ENCODE results near the gene PCNA. TPM values are rescaled to one million over a fixed set of nuclear protein-coding genes. Genes with fewer than 3 reads are reported as not detected.
A peak's percentile ranks its signal among the peaks of the same experiment; 100 is the strongest.

The PCNA gene
- total RNA-seq, 4 donors from 2014 or later, result 18.3 to 56.7 (median 38.2) TPM

GRCh38 chr20:5118220-5119142 is 1.3 kb downstream of the PCNA start:
- Histone ChIP-seq H3K27me3 (no peaks in the 10 kb centered on the region), H3K27ac (peak overlapping the region; percentile 92 to 97 (median 96)), H3K36me3 (peaks cover 0 to 15% (median 2%) of the 10 kb centered on the region in 4 donors), H3K4me3 (peak overlapping the region; percentile 59 to 84 (median 72)), H3K9me3 (no peaks in the 10 kb centered on the region), H3K4me1 (peaks cover 11 to 30% (median 19%) of the 10 kb centered on the region in 4 donors)
- intact Hi-C loops (cut with DNase I; ENCODE audit: low total_unique reads) (no loop called here), in situ Hi-C loops (cut with MboI; ENCODE audit: low pct_ligation_motif_present in 1 of 4, low pct_unique_long_range_greater_than_20kb in 1 of 4, low sequenced_read_pairs in 3 of 4) (no loop called here)
- WGBS, 2 donors (ENCODE audit: low coverage in 1 of 2), result 5% methylated on average over 2 to 23 of the region's 23 CpGs
- DNase-seq, result no peak
- no peak for TF ChIP-seq POLR2A (IDR thresholded peaks at IDR 0.05)
- TF ChIP-seq EP300 (IDR thresholded peaks at IDR 0.05; ENCODE audit: low read depth), result no peak
- TF ChIP-seq CTCF (IDR thresholded peaks at IDR 0.05), result no peak
- no peak for TF ChIP-seq POLR2AphosphoS5 (IDR thresholded peaks at IDR 0.05)

GRCh38 chr20:5116875-5117274 is 2.9 kb downstream of the PCNA start:
- 60 to 76% methylated on average over 3 of the region's 3 CpGs for WGBS, 2 donors (ENCODE audit: low coverage in 1 of 2)
- no peak overlapping the region for H3K27ac ChIP-seq
- H3K9me3 ChIP-seq, result no peaks in the 10 kb centered on the region
- no peak overlapping the region for H3K4me3 ChIP-seq
- peaks cover 0 to 15% (median 2%) of the 10 kb centered on the region in 4 donors for H3K36me3 ChIP-seq
- H3K27me3 ChIP-seq, result no peaks in the 10 kb centered on the region
- DNase-seq, result no peak
- intact Hi-C loops (cut with DNase I; ENCODE audit: low total_unique reads), result no loop called here
- in situ Hi-C loops (cut with MboI; ENCODE audit: low pct_ligation_motif_present in 1 of 4, low pct_unique_long_range_greater_than_20kb in 1 of 4, low sequenced_read_pairs in 3 of 4), result no loop called here
- peaks cover 13 to 35% (median 24%) of the 10 kb centered on the region in 4 donors for H3K4me1 ChIP-seq
- no peak for TF ChIP-seq EP300 (IDR thresholded peaks at IDR 0.05; ENCODE audit: low read depth)
- TF ChIP-seq CTCF (IDR thresholded peaks at IDR 0.05), result no peak
- no peak for TF ChIP-seq POLR2A (IDR thresholded peaks at IDR 0.05)
- no peak for TF ChIP-seq POLR2AphosphoS5 (IDR thresholded peaks at IDR 0.05)

DNA sequence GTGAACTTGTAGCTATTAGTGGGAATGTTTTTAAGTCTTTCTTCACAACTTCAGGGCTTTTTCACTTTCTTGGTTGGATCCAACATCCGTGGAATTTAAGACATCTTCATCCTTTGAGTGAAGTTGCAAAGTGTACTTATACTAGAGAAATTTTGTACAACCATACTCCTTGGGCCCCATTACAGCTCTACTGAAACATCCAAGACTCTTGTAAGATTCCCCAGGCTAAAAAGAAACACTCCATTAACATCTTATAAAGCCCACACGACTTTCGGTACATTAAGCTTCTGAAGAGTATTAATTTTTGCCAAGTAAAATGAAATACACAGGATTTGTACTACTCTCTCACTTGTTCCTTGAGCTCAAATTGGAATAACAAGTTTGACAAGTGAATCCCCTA is 5.4 kb downstream of the PCNA start:
- Histone ChIP-seq H3K36me3 (peaks cover 0 to 15% (median 5%) of the 10 kb centered on the region in 4 donors), H3K27ac (peak overlapping the region in 2 of 4 donors; percentile 96 to 98), H3K4me1 (peaks cover 13 to 34% (median 25%) of the 10 kb centered on the region in 4 donors), H3K27me3 (no peaks in the 10 kb centered on the region), H3K9me3 (no peaks in the 10 kb centered on the region), H3K4me3 (no peak overlapping the region)
- intact Hi-C loops (cut with DNase I; ENCODE audit: low total_unique reads), result no loop called here
- in situ Hi-C loops (cut with MboI; ENCODE audit: low pct_ligation_motif_present in 1 of 4, low pct_unique_long_range_greater_than_20kb in 1 of 4, low sequenced_read_pairs in 3 of 4), result no loop called here
- TF ChIP-seq CTCF (IDR thresholded peaks at IDR 0.05), result no peak
- no peak for TF ChIP-seq EP300 (IDR thresholded peaks at IDR 0.05; ENCODE audit: low read depth)
- TF ChIP-seq POLR2AphosphoS5 (IDR thresholded peaks at IDR 0.05), result no peak
- TF ChIP-seq POLR2A (IDR thresholded peaks at IDR 0.05), result no peak
- 47 to 61% methylated on average over 3 of the region's 3 CpGs for WGBS, 2 donors (ENCODE audit: low coverage in 1 of 2)
- no peak for DNase-seq

DNA sequence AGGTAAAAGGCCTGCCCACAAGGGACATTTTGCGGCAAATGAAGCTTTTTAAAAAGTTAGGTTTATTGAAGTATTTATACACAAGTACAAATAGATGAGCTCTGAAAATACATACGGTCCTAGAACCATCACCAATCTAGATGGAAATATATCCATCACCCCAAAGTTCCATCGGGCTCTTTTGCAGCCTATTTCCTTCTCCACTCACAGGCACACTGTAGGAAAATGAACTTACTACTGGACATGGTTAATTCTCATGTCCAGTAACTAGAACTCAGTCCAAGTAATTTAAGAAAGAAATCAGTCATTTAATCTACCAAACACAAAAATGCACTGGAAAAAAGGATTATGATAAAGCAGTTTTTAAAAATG is 6.2 kb downstream of the PCNA start:
- peaks cover 0 to 18% (median 5%) of the 10 kb centered on the region in 4 donors for H3K36me3 ChIP-seq
- no peak for DNase-seq
- no peaks in the 10 kb centered on the region for H3K9me3 ChIP-seq
- TF ChIP-seq POLR2A (IDR thresholded peaks at IDR 0.05) (no peak), POLR2AphosphoS5 (IDR thresholded peaks at IDR 0.05) (no peak), CTCF (IDR thresholded peaks at IDR 0.05) (no peak), EP300 (IDR thresholded peaks at IDR 0.05; ENCODE audit: low read depth) (no peak)
- H3K27ac ChIP-seq, result peak overlapping the region; percentile 96 to 99 (median 97)
- H3K27me3 ChIP-seq, result no peaks in the 10 kb centered on the region
- peak overlapping the region; percentile 65 to 71 (median 68) for H3K4me3 ChIP-seq
- intact Hi-C loops (cut with DNase I; ENCODE audit: low total_unique reads) (no loop called here), in situ Hi-C loops (cut with MboI; ENCODE audit: low pct_ligation_motif_present in 1 of 4, low pct_unique_long_range_greater_than_20kb in 1 of 4, low sequenced_read_pairs in 3 of 4) (no loop called here)
- WGBS, 2 donors (ENCODE audit: low coverage in 1 of 2), result 18 to 26% methylated on average over 2 to 3 of the region's 3 CpGs
- peaks cover 9 to 28% (median 20%) of the 10 kb centered on the region in 4 donors for H3K4me1 ChIP-seq

Measured in transverse colon (tissue), 4 donors.